GM12878 (cell line): ENCODE results near the gene PPM1N. TPM values are rescaled to one million over a fixed set of nuclear protein-coding genes. Genes with fewer than 3 reads are reported as not detected.

Source experiments
- ATAC-seq: fragments of 200-7000 bp; cut with Tn5 transposase; 3 replicates; pipeline ENCODE4 v1.9.1; 2020; ENCODE audit warnings: mild to moderate bottlenecking, moderate library complexity
- BruUV-seq: library from RNA; stranded (reverse); fragments of 400-500 nt; replicated peaks from 2 replicates; lab custom pipeline; 2021; lab: Mats Ljungman, UMichigan
- CTCF ChIA-PET: fragments of 300-600 bp; sonication (Branson Sonifier 250); formaldehyde crosslinking; extraction: SDS; loops from one replicate; lab custom pipeline; 2021; ENCODE audit warnings: inconsistent platforms; lab: Yijun Ruan, JAX
- POLR2A ChIA-PET: fragments of 350-600 bp; formaldehyde crosslinking; extraction: SDS; loops from one replicate; lab custom pipeline; 2021; ENCODE audit warnings: inconsistent platforms; lab: Charles Lee
- RAD21 ChIA-PET: fragments of 300-600 bp; sonication (Branson Sonifier 250); formaldehyde crosslinking; loops from one replicate; lab custom pipeline; 2023; ENCODE audit warnings: antibody characterized with exemption; ENCODE audit not compliant: unreplicated experiment; lab: Charles Lee
- SMC1A ChIA-PET: fragments of 300-600 bp; sonication (Branson Sonifier 250); formaldehyde crosslinking; loops from one replicate; lab custom pipeline; 2023; ENCODE audit not compliant: unreplicated experiment, uncharacterized antibody; lab: Charles Lee
- DNase-seq: peaks from one replicate; pipeline ENCODE4 v3.0.0-alpha.2; 2011; ENCODE audit warnings: low read depth, low spot score
- FAIRE-seq: peaks from 3 replicates; lab custom pipeline; 2011; peaks lifted over from hg19 to GRCh38; lab: Jason Lieb, UNC
- H2AFZ ChIP-seq: 2 replicates; pipeline ENCODE4 v1.6.0; 2011; ENCODE audit warnings: low read depth, low read length, control low read depth; ENCODE audit not compliant: control insufficient read depth
- H3K27ac ChIP-seq: 2 replicates; pipeline ENCODE4 v1.5.1; 2011; ENCODE audit warnings: control low read depth; ENCODE audit not compliant: control insufficient read depth, insufficient read depth
- H3K27me3 ChIP-seq, 2 experiments: replicated peaks in 1 of 2; 2 replicates each; pipeline versions ENCODE4 v1.6.0 to v1.6.1; 2011; ENCODE audit warnings: low read length in 1 of 2; ENCODE audit not compliant: control insufficient read depth in 2 of 2, insufficient read depth in 2 of 2
- H3K36me3 ChIP-seq, 2 experiments: 2 replicates each; pipeline ENCODE4 v1.5.1; 2011; ENCODE audit warnings: low read length in 1 of 2; ENCODE audit not compliant: control insufficient read depth in 2 of 2, insufficient read depth in 2 of 2
- H3K4me1 ChIP-seq: 2 replicates; pipeline ENCODE4 v1.6.1; 2011; ENCODE audit warnings: mild to moderate bottlenecking, low read length, moderate library complexity, mixed read lengths; ENCODE audit not compliant: control insufficient read depth, insufficient read depth
- H3K4me2 ChIP-seq: 2 replicates; pipeline ENCODE4 v1.6.0; 2011; ENCODE audit warnings: control low read depth; ENCODE audit not compliant: control insufficient read depth, insufficient read depth
- H3K4me3 ChIP-seq: fragments of 200-600 bp; sonication (generic); 2 replicates; pipeline ENCODE4 v1.5.1; 2016
- H3K79me2 ChIP-seq: 2 replicates; pipeline ENCODE4 v1.6.0; 2011; ENCODE audit warnings: low read length; ENCODE audit not compliant: control insufficient read depth, insufficient read depth
- H3K9ac ChIP-seq: 2 replicates; pipeline ENCODE4 v1.8.0; 2011; ENCODE audit warnings: low read length, control low read depth, mixed read lengths; ENCODE audit not compliant: control insufficient read depth, insufficient read depth
- H3K9me3 ChIP-seq: replicated peaks from 3 replicates; pipeline ENCODE4 v1.5.1; 2011; ENCODE audit warnings: mild to moderate bottlenecking, low read length; ENCODE audit not compliant: control insufficient read depth, insufficient read depth
- H4K20me1 ChIP-seq: 2 replicates; pipeline ENCODE4 v1.6.0; 2011; ENCODE audit not compliant: control insufficient read depth, insufficient read depth
- ASH2L ChIP-seq: fragments of 300-600, 200-600 bp; sonication (generic); IDR thresholded peaks from 2 replicates; pipeline ENCODE4 v1.6.1; 2017; ENCODE audit warnings: low read depth, mild to moderate bottlenecking, borderline replicate concordance
- HDAC6 ChIP-seq: fragments of 200-600 bp; sonication (generic); IDR thresholded peaks from one replicate; pipeline ENCODE4 v1.8.0; 2017; ENCODE audit warnings: antibody characterized with exemption; ENCODE audit not compliant: unreplicated experiment
- JUND ChIP-seq: IDR thresholded peaks from 2 replicates; pipeline ENCODE4 v1.6.1; 2012; ENCODE audit warnings: low read depth, mild to moderate bottlenecking, low read length, improper control_type of control experiment, moderate library complexity
- KAT2A ChIP-seq: conservative IDR thresholded peaks from 2 replicates; pipeline ENCODE4 v1.6.1; 2011; ENCODE audit warnings: low read depth, low read length; ENCODE audit not compliant: control insufficient read depth
- NR2C2 ChIP-seq: IDR thresholded peaks from 2 replicates; pipeline ENCODE4 v1.6.1; 2011; ENCODE audit warnings: borderline replicate concordance, low read depth; ENCODE audit not compliant: control insufficient read depth, insufficient read length
- RAD21 ChIP-seq: IDR thresholded peaks from 2 replicates; pipeline ENCODE4 v1.6.1; 2011; ENCODE audit warnings: mild to moderate bottlenecking, low read depth, low read length, moderate library complexity; ENCODE audit not compliant: insufficient read depth
- SMARCA5 ChIP-seq: fragments of 450-650 bp; IDR thresholded peaks from 2 replicates; pipeline ENCODE4 v1.6.1; 2017; ENCODE audit warnings: mild to moderate bottlenecking
- ZNF274 ChIP-seq: IDR thresholded peaks from one replicate; pipeline ENCODE4 v1.8.0; 2011; ENCODE audit not compliant: insufficient read length, insufficient read depth
- ZNF384 ChIP-seq: IDR thresholded peaks from 2 replicates; pipeline ENCODE4 v1.6.1; 2012; ENCODE audit warnings: low read depth, mild to moderate bottlenecking, low read length, improper control_type of control experiment, borderline replicate concordance
- WGBS: methylation state at CpG from one replicate; pipeline ENCODE4 v1.1.6; 2016; ENCODE audit warnings: low lambda C conversion rate; ENCODE audit not compliant: insufficient replicate concordance, insufficient coverage; ENCODE audit errors: missing lambda C conversion rate; 5-methylcytosine and 5-hydroxymethylcytosine counted together
- in situ Hi-C: fragments of 300-500 bp; cut with MboI; formaldehyde crosslinking; loops from 9 replicates; pipeline ENCODE4 v1.14.3; 2018; ENCODE audit warnings: mixed read lengths
- intact Hi-C: fragments of 100-400 bp; cut with micrococcal nuclease; formaldehyde crosslinking; loops from one replicate; pipeline ENCODE4 v1.14.2; 2022; ENCODE audit not compliant: unreplicated experiment
- polyA plus RNA-seq, 11 experiments: library from polyadenylated mRNA; depleted of rRNA in 4 of 11; unstranded in 6 of 11; stranded (reverse) in 5 of 11; fragments of >200 nt; fragmentation: Nextera tagmentation in 4 of 11; fragmentation: Illumina TruSeq in 1 of 11; extraction: Ambion mirVana in 4 of 11; extraction: Trizol in 1 of 11; gene quantifications; 1 replicate in 1 of 11; 2 replicates in 10 of 11; pipeline versions ENCODE4 v1.2.1 to v1.2.3, GENCODE V29; 2011 to 2016; ENCODE audit warnings: inconsistent platforms in 2 of 11, missing spikeins in 2 of 11, low read depth in 1 of 11
- total RNA-seq, 4 experiments: library from RNA; depleted of rRNA in 3 of 4; stranded (reverse); fragments of >200 nt in 3 of 4; fragmentation: Illumina TruSeq in 1 of 4; extraction: Trizol in 1 of 4; gene quantifications; 2 replicates each; pipeline versions ENCODE4 v1.2.1 to v1.2.3, GENCODE V29; 2013 to 2021
- TF ChIP-seq, protein P1 (sequence below): fragments of 450-650 bp; formaldehyde crosslinking; IDR thresholded peaks from 2 replicates; pipeline ENCODE4 v1.5.0; 2022; ENCODE audit warnings: mild to moderate bottlenecking, missing genetic modification characterization
- TF ChIP-seq, protein P2 (sequence below): fragments of 450-650 bp; IDR thresholded peaks from 2 replicates; pipeline ENCODE4 v1.6.1; 2017; ENCODE audit warnings: mild to moderate bottlenecking
- TF ChIP-seq, protein P3 (sequence below): fragments of 450-650 bp; formaldehyde crosslinking; IDR thresholded peaks from 2 replicates; pipeline ENCODE4 v1.4.0; 2022; ENCODE audit warnings: mild to moderate bottlenecking, moderate library complexity

PPM1N gene
- total and polyA plus RNA-seq, 10 of the 15 experiments (the other 5 are each of a cell fraction or from before 2014, with no cell fraction given) = 1.6 to 5.4 (median 3.7) TPM

DNA sequence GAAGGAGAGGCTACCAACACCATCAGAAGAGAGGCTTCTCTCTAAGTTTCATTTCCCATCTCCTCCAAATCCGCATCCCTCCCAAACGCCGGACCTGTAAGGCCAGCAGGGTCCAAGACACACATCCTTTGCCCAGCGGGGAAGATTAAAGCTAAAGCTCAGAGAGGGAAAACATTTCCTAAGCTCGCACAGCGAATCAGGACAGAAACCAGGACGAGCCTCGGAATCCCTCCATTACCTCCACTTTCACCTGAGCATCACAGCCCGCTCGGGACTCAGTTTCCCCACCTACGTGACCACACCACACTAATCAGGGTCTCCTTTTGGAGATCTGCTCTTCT, 31.2 kb upstream of the PPM1N start:
- intact Hi-C loops (no loop called here), in situ Hi-C loops (loop anchor here (25.0 kb wide), 1 partner anchor 1705 kb away; the partner anchor contains the start of gene SMG9)
- ATAC-seq = no peak
- Histone ChIP-seq H3K36me3 (no peaks in the 10 kb centered on the region), H3K4me3 (peak overlapping the region; percentile 82), H3K9me3 (no peaks in the 10 kb centered on the region), H3K27me3 (no peaks in the 10 kb centered on the region), H3K4me1 (peaks cover 14% of the 10 kb centered on the region), H2AFZ (peak overlapping the region; percentile 91), H3K4me2 (peak overlapping the region; percentile 100), H4K20me1 (peaks cover 3% of the 10 kb centered on the region; the same call in 1 of the 2 replicates), H3K79me2 (no peaks in the 10 kb centered on the region), H3K9ac (peak overlapping the region; percentile 45; the same call in 1 of the 2 replicates), H3K27ac (no peak overlapping the region)
- WGBS = under 1% methylated on average over 11 of the region's 11 CpGs
- ChIA-PET SMC1A (interaction anchor here (1.2 to 4.8 kb wide), 6 partner anchors 10 to 63 kb away, joined by 3 to 52 read pairs (median 6); partner anchors contain the start of gene PPP1R13L), CTCF (interaction anchor here (1.1 to 5.2 kb wide), 12 partner anchors 11 to 140 kb away, joined by 3 to 71 read pairs (median 12); no protein-coding TSS in a partner anchor), POLR2A (interaction anchor here (0.6 to 2.1 kb wide), 12 partner anchors 10 to 1969 kb away, joined by 3 to 8 read pairs (median 4); no protein-coding TSS in a partner anchor), RAD21 (interaction anchor here (1.0 to 4.3 kb wide), 7 partner anchors 10 to 178 kb away, joined by 3 to 64 read pairs (median 8); no protein-coding TSS in a partner anchor)
- DNase-seq = no peak
- no peak for FAIRE-seq
- BruUV-seq = no TSS peak
- TF ChIP-seq, protein P1, sequence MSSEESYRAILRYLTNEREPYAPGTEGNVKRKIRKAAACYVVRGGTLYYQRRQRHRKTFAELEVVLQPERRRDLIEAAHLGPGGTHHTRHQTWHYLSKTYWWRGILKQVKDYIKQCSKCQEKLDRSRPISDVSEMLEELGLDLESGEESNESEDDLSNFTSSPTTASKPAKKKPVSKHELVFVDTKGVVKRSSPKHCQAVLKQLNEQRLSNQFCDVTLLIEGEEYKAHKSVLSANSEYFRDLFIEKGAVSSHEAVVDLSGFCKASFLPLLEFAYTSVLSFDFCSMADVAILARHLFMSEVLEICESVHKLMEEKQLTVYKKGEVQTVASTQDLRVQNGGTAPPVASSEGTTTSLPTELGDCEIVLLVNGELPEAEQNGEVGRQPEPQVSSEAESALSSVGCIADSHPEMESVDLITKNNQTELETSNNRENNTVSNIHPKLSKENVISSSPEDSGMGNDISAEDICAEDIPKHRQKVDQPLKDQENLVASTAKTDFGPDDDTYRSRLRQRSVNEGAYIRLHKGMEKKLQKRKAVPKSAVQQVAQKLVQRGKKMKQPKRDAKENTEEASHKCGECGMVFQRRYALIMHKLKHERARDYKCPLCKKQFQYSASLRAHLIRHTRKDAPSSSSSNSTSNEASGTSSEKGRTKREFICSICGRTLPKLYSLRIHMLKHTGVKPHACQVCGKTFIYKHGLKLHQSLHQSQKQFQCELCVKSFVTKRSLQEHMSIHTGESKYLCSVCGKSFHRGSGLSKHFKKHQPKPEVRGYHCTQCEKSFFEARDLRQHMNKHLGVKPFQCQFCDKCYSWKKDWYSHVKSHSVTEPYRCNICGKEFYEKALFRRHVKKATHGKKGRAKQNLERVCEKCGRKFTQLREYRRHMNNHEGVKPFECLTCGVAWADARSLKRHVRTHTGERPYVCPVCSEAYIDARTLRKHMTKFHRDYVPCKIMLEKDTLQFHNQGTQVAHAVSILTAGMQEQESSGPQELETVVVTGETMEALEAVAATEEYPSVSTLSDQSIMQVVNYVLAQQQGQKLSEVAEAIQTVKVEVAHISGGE (CRISPR knock-in tag) = no peak
- TF ChIP-seq, protein P2, sequence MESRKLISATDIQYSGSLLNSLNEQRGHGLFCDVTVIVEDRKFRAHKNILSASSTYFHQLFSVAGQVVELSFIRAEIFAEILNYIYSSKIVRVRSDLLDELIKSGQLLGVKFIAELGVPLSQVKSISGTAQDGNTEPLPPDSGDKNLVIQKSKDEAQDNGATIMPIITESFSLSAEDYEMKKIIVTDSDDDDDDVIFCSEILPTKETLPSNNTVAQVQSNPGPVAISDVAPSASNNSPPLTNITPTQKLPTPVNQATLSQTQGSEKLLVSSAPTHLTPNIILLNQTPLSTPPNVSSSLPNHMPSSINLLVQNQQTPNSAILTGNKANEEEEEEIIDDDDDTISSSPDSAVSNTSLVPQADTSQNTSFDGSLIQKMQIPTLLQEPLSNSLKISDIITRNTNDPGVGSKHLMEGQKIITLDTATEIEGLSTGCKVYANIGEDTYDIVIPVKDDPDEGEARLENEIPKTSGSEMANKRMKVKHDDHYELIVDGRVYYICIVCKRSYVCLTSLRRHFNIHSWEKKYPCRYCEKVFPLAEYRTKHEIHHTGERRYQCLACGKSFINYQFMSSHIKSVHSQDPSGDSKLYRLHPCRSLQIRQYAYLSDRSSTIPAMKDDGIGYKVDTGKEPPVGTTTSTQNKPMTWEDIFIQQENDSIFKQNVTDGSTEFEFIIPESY = no peak
- TF ChIP-seq NR2C2 = no peak
- no peak for TF ChIP-seq JUND
- no peak for TF ChIP-seq ZNF384
- no peak for TF ChIP-seq KAT2A
- TF ChIP-seq SMARCA5 = no peak
- TF ChIP-seq, protein P3, sequence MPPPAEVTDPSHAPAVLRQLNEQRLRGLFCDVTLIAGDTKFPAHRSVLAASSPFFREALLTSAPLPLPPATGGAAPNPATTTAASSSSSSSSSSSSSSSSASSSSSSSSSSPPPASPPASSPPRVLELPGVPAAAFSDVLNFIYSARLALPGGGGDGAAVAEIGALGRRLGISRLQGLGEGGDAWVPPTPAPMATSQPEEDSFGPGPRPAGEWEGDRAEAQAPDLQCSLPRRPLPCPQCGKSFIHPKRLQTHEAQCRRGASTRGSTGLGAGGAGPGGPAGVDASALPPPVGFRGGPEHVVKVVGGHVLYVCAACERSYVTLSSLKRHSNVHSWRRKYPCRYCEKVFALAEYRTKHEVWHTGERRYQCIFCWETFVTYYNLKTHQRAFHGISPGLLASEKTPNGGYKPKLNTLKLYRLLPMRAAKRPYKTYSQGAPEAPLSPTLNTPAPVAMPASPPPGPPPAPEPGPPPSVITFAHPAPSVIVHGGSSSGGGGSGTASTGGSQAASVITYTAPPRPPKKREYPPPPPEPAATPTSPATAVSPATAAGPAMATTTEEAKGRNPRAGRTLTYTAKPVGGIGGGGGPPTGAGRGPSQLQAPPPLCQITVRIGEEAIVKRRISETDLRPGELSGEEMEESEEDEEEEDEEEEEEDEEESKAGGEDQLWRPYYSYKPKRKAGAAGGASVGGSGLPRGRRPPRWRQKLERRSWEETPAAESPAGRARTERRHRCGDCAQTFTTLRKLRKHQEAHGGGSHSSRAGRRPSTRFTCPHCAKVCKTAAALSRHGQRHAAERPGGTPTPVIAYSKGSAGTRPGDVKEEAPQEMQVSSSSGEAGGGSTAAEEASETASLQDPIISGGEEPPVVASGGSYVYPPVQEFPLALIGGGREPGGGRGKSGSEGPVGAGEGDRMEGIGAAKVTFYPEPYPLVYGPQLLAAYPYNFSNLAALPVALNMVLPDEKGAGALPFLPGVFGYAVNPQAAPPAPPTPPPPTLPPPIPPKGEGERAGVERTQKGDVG (CRISPR knock-in tag) = no peak
- TF ChIP-seq RAD21 = no peak
- TF ChIP-seq ASH2L = no peak
- no peak for TF ChIP-seq HDAC6
- TF ChIP-seq ZNF274 = no peak
